Muscle of arm (tissue), 12 donors: ENCODE data around the gene LGALS12. TPM values are rescaled to one million over a fixed set of nuclear protein-coding genes. Genes with fewer than 3 reads are reported as not detected.

Experiments
- DNase-seq: peaks from one replicate; pipeline ENCODE4 v3.0.0-alpha.2; 2013
- polyA plus RNA-seq, 12 donors: library from polyadenylated mRNA; unstranded; fragments of 120-200 nt; gene quantifications; one replicate each; pipeline ENCODE4 v1.2.1, GENCODE V29; 2013; ENCODE audit not compliant: insufficient read length in 12 of 12

Gene LGALS12
- polyA plus RNA-seq, 12 donors: 0.12 to 0.43 (median 0.17) TPM; not detected in 4

- no peak for DNase-seq
Measured at GRCh38 chr11:63560506-63561180, 54.8 kb downstream of the LGALS12 start.

GRCh38 chr11:63563201-63564055, 57.5 kb downstream of the LGALS12 start, which contains the start of gene PLAAT2:
Gene PLAAT2, minus strand, starts transcription at chr11:63563379. Its CDS starts 55 bp downstream, at chr11:63563324.
- DNase-seq: no peak

- DNase-seq: no peak
Measured at GRCh38 chr11:63564056-63564774, 58.3 kb downstream of the LGALS12 start.

GRCh38 chr11:63564784-63565350, 59.0 kb downstream of the LGALS12 start:
- no peak for DNase-seq

Other genes with a start within 250 kb of the LGALS12 start
- under 1 TPM in 2 of 12 donors, not detected in 10; 0.08 to 0.70 TPM for gene SLC22A9, start 136.3 kb upstream of the LGALS12 start, polyA plus RNA-seq
- 1 to 10 TPM in 10 of 12 donors, not detected in 2; 1.9 to 7.4 (median 3.1) TPM for gene PLAAT5, start 14.9 kb upstream of the LGALS12 start, polyA plus RNA-seq
- 1 to 10 TPM in 10 of 12 donors, not detected in 2; 2.5 to 6.3 (median 3.2) TPM for gene PLAAT4, start 30.7 kb downstream of the LGALS12 start, polyA plus RNA-seq
- gene PLAAT2, start 57.3 kb downstream of the LGALS12 start, polyA plus RNA-seq: under 1 TPM in 2 of 12 donors, not detected in 10; 0.25 to 0.68 TPM
- 10 to 100 TPM in 11 of 12 donors, not detected in 1; 17.4 to 50.0 (median 38.2) TPM for gene PLAAT3, start 108.3 kb downstream of the LGALS12 start, polyA plus RNA-seq
- 10 to 100 TPM in 11 of 12 donors, not detected in 1; 15.0 to 25.8 (median 17.8) TPM for gene ATL3, start 165.3 kb downstream of the LGALS12 start, polyA plus RNA-seq
- 100 to 1,000 TPM in 1 of 12 donors, 10 to 100 TPM in 10, not detected in 1; 53.7 to 124 (median 63.1) TPM for gene RTN3, start 175.4 kb downstream of the LGALS12 start, polyA plus RNA-seq